HCT116 (cell line): Measurements from ENCODE around the gene FREM1.

Experiments
- CTCF ChIP-seq, 3 experiments: fragments of 200-600 bp in 1 of 3; sonication (generic) in 1 of 3; IDR thresholded peaks in 2 of 3; conservative IDR thresholded peaks in 1 of 3; 2 replicates each; pipeline ENCODE4 v1.5.1; 2012 to 2017; ENCODE audit warnings: low read depth in 2 of 3, low read length in 2 of 3, antibody characterized with exemption in 1 of 3, borderline replicate concordance in 1 of 3, control low read depth in 1 of 3, mild to moderate bottlenecking in 1 of 3, mixed read lengths in 1 of 3, mixed run types in 1 of 3, moderate library complexity in 1 of 3; ENCODE audit not compliant: insufficient read depth in 1 of 3
- EZH2phosphoT487 ChIP-seq: fragments of 200-600 bp; IDR thresholded peaks from 2 replicates; pipeline ENCODE4 v1.6.1; 2018; ENCODE audit warnings: antibody characterized with exemption, borderline replicate concordance
- JUND ChIP-seq: IDR thresholded peaks from 2 replicates; pipeline ENCODE4 v1.6.1; 2012
- POLR2A ChIP-seq: IDR thresholded peaks from 2 replicates; pipeline ENCODE4 v1.7.0; 2011; ENCODE audit warnings: borderline replicate concordance; ENCODE audit not compliant: insufficient read depth, insufficient read length; ENCODE audit errors: extremely low read depth
- TCF7L2 ChIP-seq: IDR thresholded peaks from 2 replicates; pipeline ENCODE4 v1.7.0; 2011; ENCODE audit warnings: borderline replicate concordance, inconsistent platforms; ENCODE audit not compliant: insufficient read depth, insufficient read length; ENCODE audit errors: extremely low read depth

GRCh38 chr9:14902561-14902960 is 7.7 kb downstream of the FREM1 start:
- TF ChIP-seq POLR2A (no peak), EZH2phosphoT487 (no peak), CTCF (IDR thresholded peaks at IDR 0.05 in 2 of 3, conservative IDR thresholded peaks at IDR 0.05 in 1 of 3; ENCODE audit: borderline replicate concordance in 1 of 3, insufficient read depth in 1 of 3, low read depth in 2 of 3, low read length in 2 of 3) (no peak), JUND (no peak), TCF7L2 (no peak)
